Activated CD4-positive, alpha-beta T cell treated with anti-CD3 and anti-CD28 coated beads for 24 hours (primary cell): ENCODE data around the gene SLC35D3.
"Not testable (repeated sequence)": the region's sequence is repeated elsewhere in the genome, so short reads cannot be mapped to it uniquely, and the experiment has no call there.

Experiments
- DNase-seq, 2 donors: peaks; one replicate each; pipeline ENCODE4 v3.0.0-alpha.2; 2020; ENCODE audit warnings: low read depth in 2 of 2

The SLC35D3 gene

GRCh38 chr6:136923116-136923953 is 1.2 kb downstream of the SLC35D3 start:
- no peak for DNase-seq

GRCh38 chr6:136923954-136924673 is 2.0 kb downstream of the SLC35D3 start:
- no peak for DNase-seq

- DNase-seq: no peak
Observed at GRCh38 chr6:136926383-136926782, 4.3 kb downstream of the SLC35D3 start.

GRCh38 chr6:136927292-136927691 is 5.2 kb downstream of the SLC35D3 start:
- DNase-seq: no peak

- no peak for DNase-seq
Observed at GRCh38 chr6:136930528-136930927, 8.4 kb downstream of the SLC35D3 start.

- no peak for DNase-seq
Observed at GRCh38 chr6:136932599-136932998, 10.5 kb downstream of the SLC35D3 start.

GRCh38 chr6:136945072-136945471 is 23.0 kb downstream of the SLC35D3 start:
- DNase-seq: no peak

DNA sequence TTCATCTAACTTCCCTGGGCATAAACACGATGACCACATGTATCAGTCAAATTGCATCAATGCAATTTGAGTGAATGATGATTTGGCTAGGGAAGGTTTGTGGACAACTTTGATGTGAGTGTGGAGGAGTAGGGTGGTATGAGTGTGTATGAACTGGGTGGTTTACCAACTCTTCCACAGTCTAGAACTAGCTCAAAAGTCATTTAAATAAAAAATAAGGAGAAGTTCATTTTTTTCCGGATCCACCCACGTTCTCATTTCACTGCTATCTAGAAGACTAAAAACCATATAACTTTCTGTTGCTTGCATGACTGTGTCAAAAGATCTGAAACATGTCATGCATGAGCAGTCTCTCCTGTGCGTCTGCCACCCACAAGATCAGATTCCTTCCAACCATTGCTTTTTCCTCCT is 23.6 kb downstream of the SLC35D3 start:
- DNase-seq: no peak

DNA sequence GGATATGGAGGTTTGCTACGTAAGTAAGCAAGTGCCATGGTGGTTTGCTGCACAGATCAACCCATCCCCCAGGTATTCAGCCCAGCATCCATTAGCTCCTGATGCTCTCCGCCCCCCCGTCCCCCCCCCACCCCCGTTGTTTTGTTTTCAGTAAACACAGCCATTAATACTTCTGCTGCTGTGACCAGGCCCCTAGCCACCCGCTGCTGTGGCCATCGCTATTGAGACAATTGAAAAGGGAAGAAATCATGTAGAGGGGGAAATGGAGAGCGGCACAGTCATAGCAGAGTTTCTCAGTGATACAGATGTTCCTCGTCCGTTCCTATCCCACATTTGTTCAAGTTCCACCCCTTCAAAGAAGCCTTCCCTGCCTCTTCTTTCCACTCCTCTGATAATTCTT is 24.9 kb downstream of the SLC35D3 start:
- DNase-seq: no peak

- not testable (repeated sequence) for DNase-seq
Observed at GRCh38 chr6:136949957-136950356, 27.9 kb downstream of the SLC35D3 start.

DNA sequence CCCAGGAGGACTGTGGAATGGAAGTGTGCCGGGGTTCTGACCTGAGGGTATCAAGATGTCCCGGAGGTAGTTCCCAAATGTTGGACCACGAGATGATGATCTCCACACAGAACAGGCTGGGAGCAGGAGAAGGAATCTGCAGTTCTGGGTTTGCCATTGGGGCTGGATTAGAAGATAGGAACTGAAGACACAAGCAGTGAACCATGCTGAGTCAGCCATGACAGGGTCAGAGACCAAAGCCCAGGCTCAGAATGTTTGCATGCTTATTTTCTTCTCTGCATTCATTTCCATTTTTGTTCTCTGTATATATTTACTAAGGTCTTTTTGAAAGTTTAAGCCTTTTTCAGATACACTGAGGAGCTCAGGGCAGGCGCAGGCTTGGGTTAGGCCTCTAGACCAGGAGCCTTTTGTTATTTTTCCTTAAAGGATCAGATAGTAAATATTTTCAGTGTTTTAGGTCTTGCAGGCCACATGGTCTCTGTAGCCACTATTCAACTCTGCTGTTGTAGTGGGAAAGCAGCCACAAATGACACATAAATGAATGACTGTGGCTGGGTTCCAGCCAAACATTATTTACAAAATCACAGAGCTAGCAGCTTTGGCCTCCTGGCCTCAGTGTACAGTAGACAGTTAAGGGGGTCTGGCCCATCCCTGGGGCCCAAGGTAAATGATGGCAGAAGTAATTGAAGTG is 28.5 kb downstream of the SLC35D3 start:
- DNase-seq: no peak

DNA sequence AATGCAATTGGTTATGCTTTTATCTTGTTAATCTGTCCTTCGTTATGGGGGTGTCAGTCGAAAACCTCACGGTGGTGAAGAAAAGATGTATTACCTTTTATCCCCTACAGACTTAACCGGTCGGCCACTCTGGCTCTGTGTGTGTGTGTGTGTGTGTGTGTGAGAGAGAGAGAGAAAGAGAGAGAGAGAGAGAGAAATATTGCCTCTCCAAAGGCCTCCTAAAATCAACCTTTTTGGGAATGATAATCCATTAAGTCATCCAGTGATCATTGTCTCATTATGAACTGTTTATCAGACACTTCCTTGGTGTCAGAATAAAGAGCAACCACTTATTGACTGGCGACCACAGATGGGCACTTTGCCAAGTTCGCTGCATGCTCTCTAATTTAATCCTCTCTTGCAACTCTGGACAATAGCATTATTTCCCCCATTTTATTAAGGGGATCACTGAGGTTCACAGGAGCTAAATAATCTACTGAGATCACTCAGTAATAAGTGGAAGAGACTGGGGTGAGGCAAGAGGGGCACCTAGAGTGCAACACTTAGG is 30.7 kb downstream of the SLC35D3 start:
- no peak for DNase-seq

GRCh38 chr6:136955123-136955522 is 33.0 kb downstream of the SLC35D3 start:
- DNase-seq: no peak

- no peak for DNase-seq
Observed at GRCh38 chr6:136956590-136957544, 34.8 kb downstream of the SLC35D3 start.

DNA sequence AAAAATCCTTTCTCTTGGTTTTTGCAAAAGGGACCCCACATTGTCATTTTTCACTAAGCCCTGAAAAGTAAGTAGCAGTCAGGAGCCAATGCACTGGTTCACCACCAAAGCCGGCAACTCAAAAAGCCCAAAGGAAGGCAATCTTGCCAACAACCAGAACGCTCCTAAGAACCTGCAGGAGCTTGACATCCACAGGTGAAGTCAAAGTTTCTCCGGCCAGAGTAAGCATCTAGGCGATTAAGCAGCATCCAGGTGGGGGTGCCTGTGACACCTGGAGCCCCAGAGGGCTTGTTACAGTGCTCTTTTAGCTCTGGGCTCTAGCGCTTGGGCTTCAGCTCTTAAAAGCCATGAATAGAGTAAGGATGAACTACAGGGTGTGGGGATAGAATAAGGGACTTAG is 36.1 kb downstream of the SLC35D3 start:
- no peak for DNase-seq

DNA sequence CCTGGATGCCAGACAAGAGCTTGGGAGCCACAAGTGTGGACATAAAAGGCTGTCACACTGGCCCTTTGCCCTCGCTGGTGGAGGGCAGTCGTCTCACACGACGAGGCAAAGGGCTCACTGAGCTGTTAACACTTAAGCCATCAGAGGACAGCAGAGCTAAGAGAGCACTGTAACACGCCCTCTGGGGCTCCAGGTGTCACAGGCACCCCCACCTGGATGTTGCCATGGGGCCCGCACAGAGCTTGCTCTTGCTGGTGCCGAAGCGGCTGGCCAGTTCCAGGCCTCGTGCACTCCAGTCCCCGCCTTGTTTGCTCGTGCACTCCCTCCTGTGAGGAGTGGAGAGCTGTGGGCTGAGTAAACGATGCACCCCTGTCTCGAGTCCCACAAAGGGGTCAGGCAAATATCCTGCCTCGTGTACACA is 37.4 kb downstream of the SLC35D3 start:
- no peak for DNase-seq

DNA sequence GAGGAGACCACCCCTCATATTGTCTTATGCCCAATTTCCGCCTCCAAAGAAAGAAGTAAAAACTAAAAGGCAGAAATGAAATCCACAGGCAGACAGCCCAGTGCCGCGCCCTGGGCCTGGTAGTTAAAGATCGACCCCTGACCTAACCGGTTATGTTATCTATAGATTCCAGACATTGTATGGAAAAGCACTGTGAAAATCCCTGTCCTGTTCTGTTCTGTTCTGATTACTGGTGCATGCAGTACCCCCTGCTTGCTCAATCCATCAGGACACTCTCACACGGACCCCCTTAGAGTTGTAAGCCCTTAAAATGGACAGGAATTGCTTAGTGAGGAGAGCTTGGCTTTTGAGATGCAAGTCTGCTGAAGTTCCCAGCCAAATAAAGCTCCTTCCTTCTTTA is 37.8 kb downstream of the SLC35D3 start:
- DNase-seq: not testable (repeated sequence)

- DNase-seq: no peak
Observed at GRCh38 chr6:136960781-136961180, 38.7 kb downstream of the SLC35D3 start.

DNA sequence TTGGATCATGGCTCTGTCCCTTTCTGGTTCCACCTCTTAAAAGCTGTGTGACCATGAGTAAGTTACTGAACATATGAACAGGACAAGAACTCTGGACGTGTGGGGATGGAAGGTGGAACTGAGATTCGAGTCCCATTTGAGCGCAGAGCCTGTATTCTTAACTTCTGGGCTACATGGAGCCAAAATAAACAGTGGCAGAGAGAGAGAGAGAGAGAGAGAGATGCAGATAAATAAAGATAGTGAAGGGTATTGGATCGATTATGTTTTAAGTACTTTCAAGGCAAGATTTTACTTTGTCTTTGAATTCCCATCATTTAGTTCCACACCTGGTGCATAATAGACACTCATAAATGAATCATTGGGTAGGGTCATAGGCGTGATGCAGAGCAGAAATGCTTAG is 39.7 kb downstream of the SLC35D3 start:
- no peak for DNase-seq

DNA sequence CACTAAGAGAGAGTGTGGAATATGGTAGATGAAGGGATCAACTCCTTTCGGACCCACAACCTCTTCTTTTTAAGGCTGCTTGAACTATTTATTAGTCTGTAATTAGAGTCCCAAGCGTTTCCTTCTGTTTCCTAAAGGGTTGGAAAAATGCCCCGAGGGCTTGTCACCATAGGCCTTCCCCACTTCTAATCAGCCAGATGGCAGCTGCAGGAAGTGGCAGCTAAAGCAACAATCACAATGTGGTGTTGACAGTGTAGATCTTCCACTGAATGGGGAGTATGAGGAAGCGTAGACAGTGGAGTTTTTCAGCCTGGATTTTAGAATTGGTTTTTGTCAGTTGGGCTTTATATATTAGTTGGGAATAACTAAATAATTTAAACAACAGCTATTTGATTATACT is 40.6 kb downstream of the SLC35D3 start:
- no peak for DNase-seq

DNA sequence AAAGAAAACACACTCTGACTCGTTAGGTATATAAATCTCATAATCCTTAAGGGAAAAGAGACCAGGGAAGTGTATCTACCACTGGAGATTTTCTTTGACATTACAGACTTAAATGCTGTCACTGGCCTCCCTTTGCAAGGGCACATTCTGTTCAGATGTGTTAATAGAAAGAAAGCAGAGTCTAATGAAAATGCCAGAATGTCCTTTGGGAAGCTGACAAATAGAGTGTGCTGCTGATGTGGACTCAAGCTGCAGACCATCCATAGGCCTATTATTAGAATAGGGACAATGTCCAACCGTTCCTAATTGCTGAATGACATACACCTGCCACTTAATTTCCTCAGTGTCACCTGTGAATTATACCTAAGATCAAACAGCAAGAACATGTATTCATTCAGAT is 41.2 kb downstream of the SLC35D3 start:
- DNase-seq: no peak
